HG03469 (cell line): ENCODE results near the gene VWA8.

Experiments used
- ATAC-seq: cut with Tn5 transposase; IDR thresholded peaks from one replicate; pipeline ENCODE4 v1.9.1; 2021; ENCODE audit warnings: mild to moderate bottlenecking, moderate library complexity, moderate number of reproducible peaks; ENCODE audit not compliant: unreplicated experiment

VWA8 gene

DNA sequence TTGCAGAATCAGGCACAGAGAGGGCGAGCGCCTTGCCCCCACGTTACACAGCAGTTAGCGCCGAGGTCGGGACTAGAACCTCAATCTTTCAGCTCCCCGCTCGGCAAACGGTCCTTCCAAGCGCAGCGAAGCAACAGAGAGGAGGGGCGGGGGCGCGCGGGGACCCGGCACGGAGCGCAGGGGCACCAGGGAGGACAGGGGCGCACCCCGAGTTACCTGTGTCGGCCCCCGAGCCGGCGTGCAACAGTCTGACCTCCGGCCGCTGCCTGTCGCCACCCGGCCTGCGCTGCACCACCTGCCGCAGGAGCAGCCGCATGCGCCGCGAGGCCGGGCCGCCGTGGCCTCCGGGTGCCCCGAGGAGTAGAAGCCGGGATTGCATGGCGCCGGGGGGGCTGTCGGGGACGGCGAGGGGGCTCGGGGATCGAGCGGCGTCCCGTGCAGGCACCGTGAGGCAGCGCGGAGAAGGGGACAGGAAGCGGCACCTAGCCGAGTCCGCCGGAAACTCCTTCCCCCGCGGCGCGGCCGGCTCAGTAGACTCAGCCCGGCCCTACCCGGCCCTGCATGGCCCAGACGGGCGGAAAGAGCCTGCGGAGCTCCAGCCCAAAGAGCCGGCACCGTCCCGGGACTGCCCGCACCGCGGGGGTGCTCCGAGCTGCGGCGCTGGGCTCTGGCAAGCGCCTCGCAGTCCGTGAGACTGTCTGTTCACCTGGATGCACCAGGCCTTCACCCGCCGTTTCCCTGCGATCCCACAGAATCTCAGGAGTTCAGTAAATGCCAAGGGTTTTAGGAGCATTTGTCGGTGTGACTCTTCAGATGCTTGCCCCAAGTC lies at the start of gene VWA8:
TSS of gene VWA8 (minus strand) at position 473 of the 829 bp plus-strand sequence. CDS start at position 379, 94 bp downstream.
- peak; percentile 77 for ATAC-seq

DNA sequence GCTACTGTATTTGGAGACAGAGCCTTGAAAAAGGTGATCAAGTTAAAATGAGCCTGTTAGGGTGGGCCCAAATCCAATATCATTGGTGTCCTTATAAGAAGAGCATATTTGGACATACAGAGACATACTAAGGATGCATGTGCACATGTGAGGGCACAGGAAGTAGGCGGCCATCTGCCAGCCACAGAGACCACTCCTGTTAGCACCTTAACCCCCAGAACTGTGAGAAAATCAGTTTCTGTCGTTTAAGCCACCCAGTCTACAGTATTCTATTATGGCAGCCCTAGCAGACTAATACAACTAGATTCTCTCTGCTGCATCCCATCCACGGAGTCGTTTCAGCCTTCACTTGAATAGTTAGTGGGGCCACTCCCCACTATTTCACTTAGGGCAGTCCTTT lies 48.1 kb upstream of the VWA8 start:
- no peak for ATAC-seq

DNA sequence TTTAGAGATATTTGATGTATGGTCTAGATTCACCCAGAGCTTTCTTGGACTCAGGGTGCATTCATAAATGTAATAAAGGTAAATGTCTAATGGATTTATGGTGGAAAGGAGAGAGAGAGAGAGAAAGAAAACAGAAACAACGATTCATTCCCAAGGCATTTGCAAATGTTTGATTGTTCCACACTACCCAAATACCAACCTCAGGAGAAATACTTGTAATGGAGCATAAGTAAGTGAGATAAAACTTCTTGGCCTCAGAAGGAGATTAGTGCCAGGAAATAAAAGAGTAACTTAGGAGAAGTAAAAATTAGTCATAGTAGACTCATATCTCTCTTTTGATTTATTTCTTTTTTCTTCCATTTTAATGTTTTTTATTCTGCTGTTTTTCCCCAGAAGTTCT lies 46.9 kb upstream of the VWA8 start:
- ATAC-seq: no peak

DNA sequence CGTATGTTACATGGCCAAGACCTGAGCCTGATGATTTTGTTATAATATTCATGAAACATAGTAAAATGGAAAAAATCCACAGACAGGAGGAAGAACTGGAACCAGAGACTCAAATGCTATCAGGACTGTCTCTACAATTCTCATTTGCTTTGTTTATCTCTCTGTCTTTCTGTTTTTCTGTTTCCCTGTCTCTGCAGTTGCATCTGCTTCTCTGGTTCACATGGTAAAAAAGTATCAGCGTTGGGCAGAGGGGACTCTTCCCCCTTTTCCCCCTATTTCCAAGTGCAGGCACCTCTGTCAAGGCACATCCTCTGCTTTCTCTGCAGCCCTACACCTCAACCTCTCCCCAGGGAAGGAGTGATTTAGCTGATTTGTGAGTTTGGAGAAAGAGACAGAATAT lies 41.2 kb upstream of the VWA8 start:
- ATAC-seq: no peak

DNA sequence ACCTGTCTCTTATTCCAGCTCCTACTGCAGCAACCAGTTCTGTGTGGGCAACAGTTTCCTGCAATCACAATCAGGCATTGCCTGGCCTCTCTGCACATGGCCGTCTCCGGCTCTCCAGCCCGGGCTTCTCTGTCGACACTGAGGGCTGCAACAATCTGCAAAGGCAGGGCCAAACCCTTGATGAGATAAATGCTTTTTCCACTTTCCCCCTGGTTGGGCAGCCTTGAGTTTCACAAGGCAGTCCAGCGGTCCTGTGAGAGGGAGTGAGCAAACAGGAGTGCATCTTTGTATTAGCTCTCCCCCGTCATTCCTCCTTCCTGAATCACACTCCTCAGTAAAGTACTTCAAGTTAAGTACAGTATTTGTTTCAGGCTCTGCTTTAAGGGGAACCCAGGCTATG lies 40.7 kb upstream of the VWA8 start:
- ATAC-seq: no peak

DNA sequence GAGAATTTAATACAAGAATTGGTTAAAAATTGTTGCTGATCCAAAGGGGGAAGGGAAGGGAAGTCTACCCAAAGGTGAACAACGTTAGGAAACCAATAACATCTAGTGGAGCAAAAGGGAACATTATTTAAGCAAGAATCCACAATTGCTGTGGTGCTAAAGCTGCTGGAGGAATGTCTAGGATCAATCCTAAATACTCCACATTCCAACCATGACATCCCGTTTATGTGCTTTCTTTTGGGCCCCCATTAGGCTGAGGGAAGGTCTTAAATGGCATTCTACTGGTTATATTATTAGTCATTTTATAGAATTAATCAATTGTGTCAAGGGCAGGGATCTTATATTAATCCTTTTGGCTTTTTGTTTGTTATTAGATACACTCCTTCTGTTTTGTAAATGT lies 39.9 kb upstream of the VWA8 start:
- ATAC-seq: no peak

DNA sequence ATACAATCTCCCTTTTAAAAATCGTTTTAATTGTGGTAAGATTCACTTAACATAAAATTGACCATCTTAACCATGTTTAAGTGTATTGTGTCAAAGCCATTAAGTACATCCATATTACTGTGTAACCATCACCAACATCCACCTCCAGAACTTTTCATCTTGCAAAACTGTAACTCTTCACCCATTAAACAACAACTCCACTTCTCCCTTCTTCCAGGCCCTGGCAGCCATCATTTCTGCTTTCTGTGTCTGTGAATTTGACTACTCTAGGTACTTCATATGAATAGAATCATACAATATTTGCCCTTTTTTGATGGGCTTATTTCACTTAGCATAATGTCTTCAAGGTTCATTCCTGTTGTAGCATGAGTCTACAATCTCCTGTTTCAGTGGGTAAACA lies 36.5 kb upstream of the VWA8 start:
- ATAC-seq: no peak

DNA sequence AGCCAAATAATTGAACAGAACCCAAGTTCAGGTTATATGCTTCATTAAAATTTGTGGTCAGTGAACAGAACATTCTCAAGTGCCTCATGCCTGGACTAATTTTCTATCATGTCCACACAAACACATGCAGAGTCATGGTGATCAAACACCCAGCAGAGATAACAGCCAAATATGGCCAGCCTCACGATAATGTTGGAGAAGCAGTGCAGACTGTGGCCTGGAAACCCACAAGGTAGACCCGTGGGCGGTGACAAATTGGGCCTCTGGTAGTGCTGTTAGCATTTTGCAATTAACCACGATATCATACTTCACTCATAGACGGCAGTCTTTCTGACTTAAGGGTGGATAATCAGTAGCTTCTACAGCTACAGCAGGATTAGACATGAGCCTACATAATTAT lies 35.0 kb upstream of the VWA8 start:
- ATAC-seq: no peak

DNA sequence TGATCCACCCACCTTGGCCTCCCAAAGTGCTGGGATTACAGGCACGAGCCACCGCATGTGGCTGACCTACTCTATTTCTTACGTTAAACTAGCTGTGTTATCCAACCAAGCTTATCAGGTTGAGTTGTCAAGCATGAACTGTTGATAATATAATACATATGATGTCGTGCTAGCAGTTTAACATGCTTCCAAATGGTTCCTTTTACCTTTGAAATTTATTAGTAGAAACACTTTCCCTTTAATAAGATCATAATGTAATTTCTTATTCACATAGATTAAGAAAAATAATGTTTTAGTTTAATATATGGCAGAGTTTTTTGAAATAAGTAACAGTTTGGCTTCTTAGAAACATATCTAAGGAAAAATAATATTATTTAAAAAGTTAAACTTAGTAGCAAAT lies 34.4 kb upstream of the VWA8 start:
- ATAC-seq: no peak

DNA sequence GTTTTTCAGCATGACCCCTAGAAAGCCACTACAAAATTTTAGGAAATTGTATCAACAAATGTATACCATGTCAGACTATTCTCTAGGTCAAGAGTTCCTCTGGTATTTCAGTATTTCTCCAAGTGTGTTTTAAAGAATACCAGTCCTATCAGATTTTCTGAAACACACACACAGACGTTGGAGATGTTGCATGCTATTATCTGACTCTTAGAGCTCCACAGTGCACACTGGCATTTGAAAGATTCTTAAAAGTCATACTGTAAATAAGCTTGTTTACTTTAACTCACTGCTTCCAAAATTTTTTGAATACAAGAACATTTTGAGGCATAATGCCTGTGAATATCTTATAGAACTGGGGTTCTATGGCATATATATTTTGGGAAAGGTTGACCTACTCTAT lies 33.8 kb upstream of the VWA8 start:
- ATAC-seq: no peak

DNA sequence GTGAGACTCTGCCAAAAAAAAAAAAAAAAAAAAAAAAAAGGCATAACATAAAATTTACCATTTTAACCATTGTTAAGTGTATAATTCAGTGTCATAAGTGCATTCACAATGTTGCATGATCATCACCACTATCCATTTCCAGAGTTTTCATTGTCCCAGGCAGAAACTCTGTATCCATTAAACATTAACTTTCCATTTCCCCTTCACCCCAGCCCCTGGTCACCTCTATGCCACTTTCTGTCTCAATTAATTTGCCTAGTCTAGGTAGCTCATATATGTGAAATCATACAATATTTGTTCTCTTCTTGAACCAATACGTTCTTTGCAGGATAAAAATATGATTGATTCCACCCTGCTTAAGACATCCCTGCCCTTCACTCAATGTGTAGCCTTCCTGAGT lies 31.0 kb upstream of the VWA8 start:
- ATAC-seq: no peak

DNA sequence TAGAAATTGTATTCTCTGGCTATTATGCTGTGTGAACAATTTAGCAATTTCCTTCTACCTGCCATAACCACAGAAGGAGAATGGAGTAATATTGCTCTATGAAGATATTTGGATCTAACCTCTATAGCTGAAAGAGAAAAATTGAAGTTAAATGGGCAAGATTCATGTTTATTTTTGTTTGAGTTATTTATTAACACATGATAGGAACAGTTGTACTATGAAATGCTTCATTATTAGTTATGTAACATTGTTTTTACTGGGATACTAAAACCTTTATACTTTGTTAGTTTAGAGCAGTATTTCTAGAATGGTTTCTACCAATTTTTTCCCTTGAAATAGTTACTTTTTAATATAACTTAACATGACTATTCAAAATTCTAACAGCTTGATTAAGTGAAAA lies 27.3 kb upstream of the VWA8 start:
- no peak for ATAC-seq

DNA sequence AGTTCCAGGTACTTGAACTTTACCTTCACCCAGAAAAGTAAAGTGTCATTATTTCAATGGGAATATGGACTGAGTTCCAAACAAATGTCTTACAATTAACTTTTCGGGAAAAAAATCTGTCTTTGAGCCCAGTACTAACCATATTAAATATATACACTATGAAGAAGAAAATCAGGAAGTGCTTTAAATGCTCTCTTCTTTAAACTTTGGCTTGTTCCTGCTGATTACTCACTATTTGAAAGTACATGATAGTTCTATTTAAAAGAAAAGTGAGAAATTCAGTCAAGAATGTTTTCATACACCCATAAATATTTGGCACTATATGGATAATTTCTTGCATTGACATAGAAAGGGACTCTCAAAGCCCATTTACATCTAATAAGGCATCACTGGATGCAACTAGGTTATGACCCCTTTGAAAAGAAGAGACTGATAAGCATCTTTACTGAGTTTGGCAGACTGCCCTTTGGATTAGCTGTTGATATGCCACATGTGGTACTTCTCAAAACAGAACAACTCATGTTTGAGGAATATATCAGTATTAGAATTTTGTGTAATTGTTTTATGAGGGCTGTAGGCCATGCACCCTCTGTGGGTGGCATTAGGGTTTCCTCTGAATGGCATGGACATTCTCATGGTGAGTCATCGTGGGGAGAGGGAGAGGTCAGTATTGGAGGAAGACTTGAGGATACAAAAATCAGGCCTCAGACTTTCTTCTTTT lies 25.0 kb upstream of the VWA8 start:
- no peak for ATAC-seq

DNA sequence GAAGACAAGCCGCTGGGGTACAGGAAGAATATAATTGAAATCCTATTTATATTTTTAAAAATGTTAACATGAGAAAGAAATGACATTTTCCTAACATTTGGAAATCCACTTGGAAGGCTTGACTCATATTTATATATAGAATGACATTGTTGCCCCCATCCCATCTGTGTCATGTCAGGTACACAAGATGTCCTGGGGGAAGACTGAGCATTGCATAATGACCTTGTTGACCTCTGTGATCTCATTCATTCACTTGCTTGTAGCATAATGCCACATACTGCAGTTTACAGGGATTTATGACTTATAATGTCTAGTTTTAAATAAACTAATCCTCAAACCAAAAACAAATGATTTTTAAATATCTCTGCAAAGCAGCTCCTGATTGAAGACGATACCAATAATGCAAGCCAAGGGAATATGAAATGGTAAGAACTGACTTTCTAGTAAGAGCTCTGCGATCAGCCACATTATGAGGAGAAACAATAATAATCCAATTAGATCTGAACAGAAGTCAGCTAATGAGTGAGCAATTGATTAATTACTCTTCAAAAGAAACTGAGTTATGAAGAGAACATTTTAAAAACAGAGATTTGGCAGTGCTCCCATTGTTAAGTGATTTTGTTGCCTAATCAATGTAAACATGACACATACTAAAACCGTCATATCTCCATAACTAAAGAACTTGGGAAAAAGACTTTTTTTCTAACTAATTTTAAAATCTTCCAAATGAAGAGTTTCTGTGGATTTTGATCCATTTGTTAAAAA lies 21.2 kb upstream of the VWA8 start:
- ATAC-seq: no peak

DNA sequence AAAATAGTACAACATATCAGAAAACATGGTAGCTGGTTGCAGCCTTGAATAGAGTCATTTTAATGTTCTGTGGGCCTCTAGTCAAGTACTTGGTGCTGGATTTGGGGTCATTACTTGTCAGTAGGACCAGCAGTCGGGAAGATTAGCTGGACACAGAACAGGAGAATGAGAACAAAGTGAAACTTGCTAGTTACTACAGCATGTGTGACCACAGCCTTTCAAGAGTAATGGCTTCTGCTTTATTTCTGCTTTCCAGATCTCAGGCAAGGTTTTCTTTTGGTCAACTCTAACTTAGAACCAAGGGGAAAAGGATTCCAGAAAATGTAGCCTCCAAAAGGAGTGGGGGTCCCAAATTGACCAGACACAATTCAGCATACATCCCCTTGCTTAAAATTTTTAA lies 17.1 kb upstream of the VWA8 start:
- no peak for ATAC-seq

DNA sequence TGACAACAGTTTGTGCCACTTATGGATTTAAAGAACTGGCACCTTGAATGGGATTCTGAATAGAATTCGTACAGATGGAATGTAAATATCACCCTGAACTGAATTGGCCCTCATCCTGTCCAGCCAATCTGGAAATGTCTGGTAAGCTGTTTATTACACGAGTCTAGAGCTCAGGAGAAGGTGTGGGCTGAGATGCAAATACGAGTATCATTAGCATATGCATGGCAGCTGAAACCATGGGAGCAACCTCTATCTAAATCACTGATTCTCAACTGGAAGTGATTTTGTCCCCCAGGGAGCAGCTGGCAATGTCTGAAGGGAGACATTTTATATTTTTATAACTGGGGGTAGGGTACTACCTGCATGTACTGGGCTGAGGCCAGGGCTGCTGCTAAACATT lies 15.6 kb upstream of the VWA8 start:
- no peak for ATAC-seq

DNA sequence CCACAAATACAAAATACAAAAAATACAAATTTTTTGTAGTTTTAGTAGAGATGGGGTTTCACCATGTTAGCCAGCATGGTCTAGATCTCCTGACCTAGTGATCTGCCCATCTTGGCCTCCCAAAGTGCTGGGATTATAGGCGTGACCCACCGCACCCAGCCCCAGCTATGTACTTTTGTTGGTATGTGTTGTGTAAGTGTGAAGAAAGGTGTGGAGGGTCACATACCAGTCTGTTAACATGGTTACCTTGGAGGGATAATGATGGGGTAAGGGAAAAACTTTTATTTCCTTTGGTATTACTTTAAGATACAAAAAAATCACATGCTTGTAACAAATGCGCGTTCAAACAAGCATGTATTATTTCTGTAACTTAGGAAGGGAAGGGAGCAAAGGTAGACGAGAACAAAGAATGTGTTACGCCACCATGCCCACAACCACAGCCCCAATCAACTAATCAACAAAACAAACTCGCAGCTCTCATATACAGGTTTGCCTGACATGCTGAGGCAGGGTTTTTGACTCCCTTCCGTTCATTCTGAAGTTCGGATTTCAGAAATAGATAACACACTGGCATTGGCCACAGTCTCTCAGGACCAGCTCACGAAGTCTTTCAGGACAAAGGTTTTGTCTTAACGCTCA lies 13.5 kb upstream of the VWA8 start:
- no peak for ATAC-seq

DNA sequence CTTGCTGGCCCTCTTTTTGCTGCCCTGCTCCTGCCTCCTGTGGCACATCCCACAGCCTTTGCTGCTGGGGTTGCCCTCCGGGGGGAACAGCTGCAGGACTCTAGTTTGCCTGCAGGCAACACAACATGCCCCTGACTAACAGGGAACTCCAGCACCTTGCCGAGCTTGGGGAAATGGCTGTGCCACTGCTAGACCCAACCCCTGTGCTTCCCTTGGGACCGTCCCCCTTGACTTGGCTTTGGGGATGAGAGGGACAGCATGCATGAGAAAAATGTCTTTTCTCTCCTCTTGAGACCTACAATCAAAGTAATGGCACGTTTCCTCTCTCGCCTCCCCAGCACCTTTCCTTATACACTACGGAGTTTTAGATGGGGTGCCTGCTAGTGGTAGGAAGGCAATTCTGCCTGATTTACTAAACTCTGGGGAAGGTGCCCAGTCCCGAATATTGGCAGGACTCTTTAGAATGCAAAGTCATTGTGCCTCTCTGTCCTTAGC lies 12.4 kb upstream of the VWA8 start:
- no peak for ATAC-seq

DNA sequence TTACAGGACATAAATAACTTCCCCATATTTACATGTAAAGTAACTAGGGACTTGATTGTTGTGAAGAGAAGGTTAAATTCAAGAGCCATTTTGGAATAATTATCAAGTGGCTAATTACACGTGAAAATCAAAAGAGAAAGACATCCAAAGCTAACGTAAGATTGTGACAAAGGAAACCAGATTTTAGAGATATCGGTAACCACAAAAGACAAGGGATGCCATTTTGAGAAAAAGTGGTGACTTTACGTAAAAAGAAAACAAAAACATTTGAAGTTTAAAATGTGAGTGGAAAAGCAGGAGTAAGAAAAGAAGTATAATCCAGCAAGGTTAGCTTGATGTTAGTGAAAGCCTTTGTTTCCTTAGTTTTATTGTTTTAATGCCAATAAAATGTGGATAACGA lies 10.9 kb upstream of the VWA8 start:
- ATAC-seq: no peak

DNA sequence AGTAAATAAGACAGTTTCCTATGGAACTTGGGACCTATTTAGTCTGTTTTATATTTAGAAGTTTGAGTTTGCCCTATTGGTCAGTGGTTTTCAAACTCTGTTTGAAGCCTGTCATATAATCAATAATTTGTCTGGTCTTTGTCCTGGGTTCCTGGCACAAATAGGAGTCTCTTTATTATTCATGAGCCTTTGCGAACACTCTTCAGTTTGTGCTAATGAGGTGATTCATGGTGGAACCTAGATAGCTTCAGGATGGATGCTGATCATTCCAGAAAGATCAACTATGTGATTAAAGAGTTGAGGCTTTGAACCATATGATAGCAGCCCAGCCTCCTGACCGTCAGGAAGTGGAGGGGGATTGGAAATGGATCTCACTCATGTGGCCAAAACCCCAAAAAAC lies 10.0 kb upstream of the VWA8 start:
- ATAC-seq: no peak

DNA sequence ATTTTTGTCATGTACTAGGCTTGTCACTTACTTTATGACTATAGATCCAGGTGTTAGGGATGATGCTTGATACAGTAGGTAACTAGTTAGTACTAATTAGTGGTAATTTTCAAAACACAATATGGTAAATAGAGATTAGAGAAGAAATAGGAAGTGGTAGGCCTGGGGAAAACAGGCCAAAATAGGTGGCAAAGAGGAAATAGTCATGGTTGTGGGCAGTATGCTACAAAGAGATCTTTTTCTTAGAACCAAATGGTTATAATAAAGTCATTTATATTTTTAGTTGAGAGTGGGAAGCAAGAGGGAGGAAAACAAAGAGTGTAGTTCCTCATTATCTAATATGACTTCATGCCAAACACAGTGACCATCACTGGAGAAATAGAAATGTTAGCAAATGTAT lies 9.1 kb upstream of the VWA8 start:
- ATAC-seq: no peak
